MCF 10A (cell line): ENCODE data around the gene KCNK7. TPM values are rescaled to one million over a fixed set of nuclear protein-coding genes. Genes with fewer than 3 reads are reported as not detected.
A peak's percentile ranks its signal among the peaks of the same experiment; 100 is the strongest.

Source experiments
- BruUV-seq: library from RNA; stranded (reverse); fragments of 400-500 nt; replicated peaks from 2 replicates; lab custom pipeline; 2021; lab: Mats Ljungman, UMichigan
- CTCF ChIA-PET: fragments of 300-600 bp; sonication (Branson Sonifier 250); formaldehyde crosslinking; extraction: SDS; loops from one replicate; lab custom pipeline; 2021; ENCODE audit warnings: antibody characterized with exemption, inconsistent platforms; lab: Yijun Ruan, JAX
- POLR2A ChIA-PET: fragments of 300-600, 350-650 bp; sonication (Branson Sonifier 250); formaldehyde crosslinking; extraction: SDS; loops from one replicate; lab custom pipeline; 2020; ENCODE audit warnings: antibody characterized with exemption, inconsistent platforms; lab: Yijun Ruan, JAX
- DNase-seq: peaks from one replicate; pipeline ENCODE4 v3.0.0-alpha.2; 2018; ENCODE audit not compliant: unreplicated experiment
- H3K27ac Mint-ChIP-seq: one replicate; pipeline ENCODE4 v1.8.0; 2022; ENCODE audit warnings: mild to moderate bottlenecking, low read depth, mixed read lengths; ENCODE audit not compliant: unreplicated experiment
- H3K27me3 Mint-ChIP-seq: one replicate; pipeline ENCODE4 v1.8.0; 2022; ENCODE audit warnings: mixed read lengths; ENCODE audit not compliant: insufficient read depth, unreplicated experiment
- H3K36me3 Mint-ChIP-seq: one replicate; pipeline ENCODE4 v1.8.0; 2022; ENCODE audit warnings: mild to moderate bottlenecking, moderate library complexity, mixed read lengths; ENCODE audit not compliant: insufficient read depth, unreplicated experiment
- H3K4me1 Mint-ChIP-seq: one replicate; pipeline ENCODE4 v1.8.0; 2022; ENCODE audit warnings: mixed read lengths; ENCODE audit not compliant: insufficient read depth, unreplicated experiment
- H3K4me3 Mint-ChIP-seq: one replicate; pipeline ENCODE4 v1.8.0; 2022; ENCODE audit warnings: mild to moderate bottlenecking, moderate library complexity, mixed read lengths; ENCODE audit not compliant: unreplicated experiment
- H3K9me3 Mint-ChIP-seq: one replicate; pipeline ENCODE4 v1.8.0; 2022; ENCODE audit warnings: mixed read lengths; ENCODE audit not compliant: unreplicated experiment
- CTCF ChIP-seq: fragments of 200-600 bp; IDR thresholded peaks from one replicate; pipeline ENCODE4 v1.8.0; 2022; ENCODE audit warnings: antibody characterized with exemption, mild to moderate bottlenecking; ENCODE audit not compliant: unreplicated experiment
- intact Hi-C: fragments of 100-400 bp; cut with micrococcal nuclease; formaldehyde crosslinking; loops from 2 replicates; pipeline ENCODE4 v1.14.1; 2022
- total RNA-seq: library from RNA; stranded (reverse); gene quantifications from 2 replicates; pipeline ENCODE4 v1.2.3, GENCODE V29; 2022

The KCNK7 gene
- total RNA-seq, 1 experiment from 2014 or later = not detected

DNA sequence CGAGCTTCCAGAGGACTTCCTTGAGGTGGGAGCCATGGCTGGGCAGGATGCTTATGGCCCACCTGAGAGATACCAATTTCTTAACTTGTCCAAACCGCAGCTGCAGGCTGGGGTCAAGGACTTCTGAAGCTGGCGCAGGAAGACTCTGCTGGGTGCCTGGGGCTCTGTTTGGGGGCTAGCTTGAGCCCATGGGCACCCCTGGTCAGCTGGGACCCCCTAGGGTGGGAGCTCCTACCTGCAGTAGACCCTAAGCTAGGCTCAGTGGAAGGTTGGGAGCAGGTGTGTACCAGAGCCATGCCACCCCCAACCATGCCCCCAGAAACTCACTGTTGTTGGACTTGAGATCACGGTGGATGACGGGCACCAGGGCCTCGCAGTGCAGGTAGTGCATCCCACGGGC lies 17.1 kb upstream of the KCNK7 start:
- DNase-seq = no peak
- intact Hi-C loops = no loop called here
- no peaks in the 10 kb centered on the region for H3K9me3 Mint-ChIP-seq
- peak overlapping the region; percentile 96 for H3K27ac Mint-ChIP-seq
- H3K36me3 Mint-ChIP-seq = peaks cover 24% of the 10 kb centered on the region
- TF ChIP-seq CTCF = no peak
- POLR2A ChIA-PET = interaction anchor here (0.7 to 6.9 kb wide), 8 partner anchors 8 to 245 kb away, joined by 3 to 103 read pairs (median 3); partner anchors contain the start of genes CFL1, EHBP1L1, FAM89B and RELA
- no TSS peak for BruUV-seq
- peaks cover 39% of the 10 kb centered on the region for H3K4me1 Mint-ChIP-seq
- H3K27me3 Mint-ChIP-seq = no peaks in the 10 kb centered on the region
- H3K4me3 Mint-ChIP-seq = peak overlapping the region; percentile 91
- CTCF ChIA-PET = interaction anchor here (1.2 to 1.5 kb wide), 3 partner anchors 19 to 71 kb away, joined by 4 to 9 read pairs (median 7); no protein-coding TSS in a partner anchor

- intact Hi-C loops = no loop called here
- no peak for DNase-seq
- peaks cover 39% of the 10 kb centered on the region for H3K4me1 Mint-ChIP-seq
- ChIA-PET CTCF (interaction anchor here (1.1 to 1.5 kb wide), 4 partner anchors 18 to 245 kb away, joined by 3 to 9 read pairs (median 6); no protein-coding TSS in a partner anchor), POLR2A (interaction anchor here (0.7 to 6.9 kb wide), 5 partner anchors 7 to 77 kb away, joined by 3 to 103 read pairs (median 9); partner anchors contain the start of genes EHBP1L1, FAM89B, RELA and ZNRD2)
- H3K9me3 Mint-ChIP-seq = no peaks in the 10 kb centered on the region
- TF ChIP-seq CTCF = no peak
- H3K27me3 Mint-ChIP-seq = no peaks in the 10 kb centered on the region
- H3K27ac Mint-ChIP-seq = peak overlapping the region; percentile 96
- H3K4me3 Mint-ChIP-seq = peak overlapping the region; percentile 91
- peaks cover 27% of the 10 kb centered on the region for H3K36me3 Mint-ChIP-seq
- BruUV-seq = no TSS peak
These were observed 16.4 kb upstream of the KCNK7 start for GRCh38 chr11:65611758-65612603.

- ChIA-PET CTCF (interaction anchor here (1.1 to 1.7 kb wide), 2 partner anchors 17 to 246 kb away, joined by 3 to 7 read pairs; no protein-coding TSS in a partner anchor), POLR2A (interaction anchor here (0.7 to 6.9 kb wide), 4 partner anchors 19 to 39 kb away, joined by 3 to 103 read pairs (median 33); partner anchors contain the start of genes EHBP1L1, FAM89B and ZNRD2)
- Mint-ChIP-seq H3K4me1 (peaks cover 31% of the 10 kb centered on the region), H3K9me3 (no peaks in the 10 kb centered on the region), H3K4me3 (no peak overlapping the region), H3K27me3 (no peaks in the 10 kb centered on the region), H3K27ac (peak overlapping the region; percentile 77), H3K36me3 (peaks cover 29% of the 10 kb centered on the region)
- no peak for TF ChIP-seq CTCF
- BruUV-seq = no TSS peak
- DNase-seq = no peak
- intact Hi-C loops = no loop called here
These were observed 15.6 kb upstream of the KCNK7 start for GRCh38 chr11:65611028-65611757.
